HepG2 (cell line): Measurements from ENCODE around the gene CERS6. TPM values are rescaled to one million over a fixed set of nuclear protein-coding genes. Genes with fewer than 3 reads are reported as not detected.

Source experiments
- CENPBD1 ChIP-seq: sonication (generic); formaldehyde crosslinking; IDR thresholded peaks from 2 replicates; pipeline ENCODE4 v1.8.0; 2022; ENCODE audit warnings: missing genetic modification reagents, low read depth, mild to moderate bottlenecking, borderline replicate concordance
- KLF11 ChIP-seq: IDR thresholded peaks from 2 replicates; pipeline ENCODE4 v1.6.1; 2016; ENCODE audit warnings: missing compliant biosample characterization
- KMT2A ChIP-seq: sonication (generic); formaldehyde crosslinking; IDR thresholded peaks from 2 replicates; pipeline ENCODE4 v1.4.0; 2020; ENCODE audit warnings: missing genetic modification reagents
- NFYC ChIP-seq: IDR thresholded peaks from 2 replicates; pipeline ENCODE4 v1.6.1; 2016; ENCODE audit warnings: missing genetic modification reagents, missing compliant biosample characterization
- NPAS2 ChIP-seq: sonication (generic); formaldehyde crosslinking; IDR thresholded peaks from 2 replicates; pipeline ENCODE4 v1.8.0; 2022; ENCODE audit warnings: mild to moderate bottlenecking, missing genetic modification reagents, borderline replicate concordance
- REPIN1 ChIP-seq: sonication (generic); formaldehyde crosslinking; IDR thresholded peaks from 2 replicates; pipeline ENCODE4 v1.8.0; 2022; ENCODE audit warnings: missing genetic modification reagents, low read depth, mild to moderate bottlenecking, borderline replicate concordance
- TCF7L2 ChIP-seq: IDR thresholded peaks from 2 replicates; pipeline ENCODE4 v1.6.1; 2011; ENCODE audit warnings: mild to moderate bottlenecking, low read depth, low read length, moderate library complexity
- ZBTB8A ChIP-seq: sonication (generic); formaldehyde crosslinking; IDR thresholded peaks from 2 replicates; pipeline ENCODE4 v1.4.0; 2020; ENCODE audit warnings: mild to moderate bottlenecking, low read depth, missing genetic modification reagents, borderline replicate concordance
- ZNF292 ChIP-seq: sonication (generic); formaldehyde crosslinking; IDR thresholded peaks from 2 replicates; pipeline ENCODE4 v1.8.1; 2022; ENCODE audit warnings: mild to moderate bottlenecking, low read depth, missing genetic modification reagents, borderline replicate concordance
- ZNF691 ChIP-seq: sonication (generic); formaldehyde crosslinking; IDR thresholded peaks from 2 replicates; pipeline ENCODE4 v1.4.0; 2020; ENCODE audit warnings: missing genetic modification reagents, low read depth, mild to moderate bottlenecking, borderline replicate concordance
- polyA plus RNA-seq, 8 experiments: library from polyadenylated mRNA; depleted of rRNA in 3 of 8; stranded (reverse) in 7 of 8; unstranded in 1 of 8; fragments of >200 nt; fragmentation: Illumina TruSeq in 4 of 8; extraction: Trizol in 4 of 8; gene quantifications; 2 replicates each; pipeline versions ENCODE4 v1.2.1 to v1.2.3, GENCODE V29; 2011 to 2016; ENCODE audit warnings: low read depth in 4 of 8, missing spikeins in 1 of 8, mixed read lengths in 1 of 8; ENCODE audit not compliant: insufficient read depth in 1 of 8
- total RNA-seq, 5 experiments: library from RNA; depleted of rRNA; stranded (reverse); fragments of >200 nt; fragmentation: Illumina TruSeq; extraction: Trizol; gene quantifications; 2 replicates each; pipeline ENCODE4 v1.2.3, GENCODE V29; 2016; ENCODE audit warnings: low read depth in 1 of 5
- TF ChIP-seq, protein P1 (sequence below): sonication (generic); formaldehyde crosslinking; IDR thresholded peaks from 2 replicates; pipeline ENCODE4 v1.5.0; 2020; ENCODE audit warnings: mild to moderate bottlenecking, missing genetic modification reagents
- TF ChIP-seq, protein P2 (sequence below): sonication (generic); formaldehyde crosslinking; IDR thresholded peaks from 2 replicates; pipeline ENCODE4 v1.9.0; 2021; ENCODE audit warnings: mild to moderate bottlenecking, missing genetic modification reagents
- TF ChIP-seq, protein P3 (sequence below): sonication (generic); formaldehyde crosslinking; IDR thresholded peaks from 2 replicates; pipeline ENCODE4 v1.4.0; 2020; ENCODE audit warnings: missing genetic modification reagents, borderline replicate concordance

The CERS6 gene
- total and polyA plus RNA-seq, 2 of the 13 experiments (the other 11 are each of a cell fraction or from before 2014, with no cell fraction given): 10.1 to 20.3 TPM

GRCh38 chr2:168454737-168455644, 1.1 kb upstream of the CERS6 start (continued):
- TF ChIP-seq, protein P1, sequence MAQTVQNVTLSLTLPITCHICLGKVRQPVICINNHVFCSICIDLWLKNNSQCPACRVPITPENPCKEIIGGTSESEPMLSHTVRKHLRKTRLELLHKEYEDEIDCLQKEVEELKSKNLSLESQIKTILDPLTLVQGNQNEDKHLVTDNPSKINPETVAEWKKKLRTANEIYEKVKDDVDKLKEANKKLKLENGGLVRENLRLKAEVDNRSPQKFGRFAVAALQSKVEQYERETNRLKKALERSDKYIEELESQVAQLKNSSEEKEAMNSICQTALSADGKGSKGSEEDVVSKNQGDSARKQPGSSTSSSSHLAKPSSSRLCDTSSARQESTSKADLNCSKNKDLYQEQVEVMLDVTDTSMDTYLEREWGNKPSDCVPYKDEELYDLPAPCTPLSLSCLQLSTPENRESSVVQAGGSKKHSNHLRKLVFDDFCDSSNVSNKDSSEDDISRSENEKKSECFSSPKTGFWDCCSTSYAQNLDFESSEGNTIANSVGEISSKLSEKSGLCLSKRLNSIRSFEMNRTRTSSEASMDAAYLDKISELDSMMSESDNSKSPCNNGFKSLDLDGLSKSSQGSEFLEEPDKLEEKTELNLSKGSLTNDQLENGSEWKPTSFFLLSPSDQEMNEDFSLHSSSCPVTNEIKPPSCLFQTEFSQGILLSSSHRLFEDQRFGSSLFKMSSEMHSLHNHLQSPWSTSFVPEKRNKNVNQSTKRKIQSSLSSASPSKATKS (CRISPR knock-in tag): no peak
- TF ChIP-seq, protein P2, sequence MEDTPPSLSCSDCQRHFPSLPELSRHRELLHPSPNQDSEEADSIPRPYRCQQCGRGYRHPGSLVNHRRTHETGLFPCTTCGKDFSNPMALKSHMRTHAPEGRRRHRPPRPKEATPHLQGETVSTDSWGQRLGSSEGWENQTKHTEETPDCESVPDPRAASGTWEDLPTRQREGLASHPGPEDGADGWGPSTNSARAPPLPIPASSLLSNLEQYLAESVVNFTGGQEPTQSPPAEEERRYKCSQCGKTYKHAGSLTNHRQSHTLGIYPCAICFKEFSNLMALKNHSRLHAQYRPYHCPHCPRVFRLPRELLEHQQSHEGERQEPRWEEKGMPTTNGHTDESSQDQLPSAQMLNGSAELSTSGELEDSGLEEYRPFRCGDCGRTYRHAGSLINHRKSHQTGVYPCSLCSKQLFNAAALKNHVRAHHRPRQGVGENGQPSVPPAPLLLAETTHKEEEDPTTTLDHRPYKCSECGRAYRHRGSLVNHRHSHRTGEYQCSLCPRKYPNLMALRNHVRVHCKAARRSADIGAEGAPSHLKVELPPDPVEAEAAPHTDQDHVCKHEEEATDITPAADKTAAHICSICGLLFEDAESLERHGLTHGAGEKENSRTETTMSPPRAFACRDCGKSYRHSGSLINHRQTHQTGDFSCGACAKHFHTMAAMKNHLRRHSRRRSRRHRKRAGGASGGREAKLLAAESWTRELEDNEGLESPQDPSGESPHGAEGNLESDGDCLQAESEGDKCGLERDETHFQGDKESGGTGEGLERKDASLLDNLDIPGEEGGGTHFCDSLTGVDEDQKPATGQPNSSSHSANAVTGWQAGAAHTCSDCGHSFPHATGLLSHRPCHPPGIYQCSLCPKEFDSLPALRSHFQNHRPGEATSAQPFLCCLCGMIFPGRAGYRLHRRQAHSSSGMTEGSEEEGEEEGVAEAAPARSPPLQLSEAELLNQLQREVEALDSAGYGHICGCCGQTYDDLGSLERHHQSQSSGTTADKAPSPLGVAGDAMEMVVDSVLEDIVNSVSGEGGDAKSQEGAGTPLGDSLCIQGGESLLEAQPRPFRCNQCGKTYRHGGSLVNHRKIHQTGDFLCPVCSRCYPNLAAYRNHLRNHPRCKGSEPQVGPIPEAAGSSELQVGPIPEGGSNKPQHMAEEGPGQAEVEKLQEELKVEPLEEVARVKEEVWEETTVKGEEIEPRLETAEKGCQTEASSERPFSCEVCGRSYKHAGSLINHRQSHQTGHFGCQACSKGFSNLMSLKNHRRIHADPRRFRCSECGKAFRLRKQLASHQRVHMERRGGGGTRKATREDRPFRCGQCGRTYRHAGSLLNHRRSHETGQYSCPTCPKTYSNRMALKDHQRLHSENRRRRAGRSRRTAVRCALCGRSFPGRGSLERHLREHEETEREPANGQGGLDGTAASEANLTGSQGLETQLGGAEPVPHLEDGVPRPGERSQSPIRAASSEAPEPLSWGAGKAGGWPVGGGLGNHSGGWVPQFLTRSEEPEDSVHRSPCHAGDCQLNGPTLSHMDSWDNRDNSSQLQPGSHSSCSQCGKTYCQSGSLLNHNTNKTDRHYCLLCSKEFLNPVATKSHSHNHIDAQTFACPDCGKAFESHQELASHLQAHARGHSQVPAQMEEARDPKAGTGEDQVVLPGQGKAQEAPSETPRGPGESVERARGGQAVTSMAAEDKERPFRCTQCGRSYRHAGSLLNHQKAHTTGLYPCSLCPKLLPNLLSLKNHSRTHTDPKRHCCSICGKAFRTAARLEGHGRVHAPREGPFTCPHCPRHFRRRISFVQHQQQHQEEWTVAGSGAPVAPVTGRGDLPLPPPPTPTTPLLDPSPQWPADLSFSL (CRISPR knock-in tag): peak; percentile 42; the same call in 1 of the 2 replicates
- TF ChIP-seq NPAS2 (CRISPR knock-in tag): no peak
- no peak for TF ChIP-seq CENPBD1 (CRISPR knock-in tag)
- TF ChIP-seq, protein P3, sequence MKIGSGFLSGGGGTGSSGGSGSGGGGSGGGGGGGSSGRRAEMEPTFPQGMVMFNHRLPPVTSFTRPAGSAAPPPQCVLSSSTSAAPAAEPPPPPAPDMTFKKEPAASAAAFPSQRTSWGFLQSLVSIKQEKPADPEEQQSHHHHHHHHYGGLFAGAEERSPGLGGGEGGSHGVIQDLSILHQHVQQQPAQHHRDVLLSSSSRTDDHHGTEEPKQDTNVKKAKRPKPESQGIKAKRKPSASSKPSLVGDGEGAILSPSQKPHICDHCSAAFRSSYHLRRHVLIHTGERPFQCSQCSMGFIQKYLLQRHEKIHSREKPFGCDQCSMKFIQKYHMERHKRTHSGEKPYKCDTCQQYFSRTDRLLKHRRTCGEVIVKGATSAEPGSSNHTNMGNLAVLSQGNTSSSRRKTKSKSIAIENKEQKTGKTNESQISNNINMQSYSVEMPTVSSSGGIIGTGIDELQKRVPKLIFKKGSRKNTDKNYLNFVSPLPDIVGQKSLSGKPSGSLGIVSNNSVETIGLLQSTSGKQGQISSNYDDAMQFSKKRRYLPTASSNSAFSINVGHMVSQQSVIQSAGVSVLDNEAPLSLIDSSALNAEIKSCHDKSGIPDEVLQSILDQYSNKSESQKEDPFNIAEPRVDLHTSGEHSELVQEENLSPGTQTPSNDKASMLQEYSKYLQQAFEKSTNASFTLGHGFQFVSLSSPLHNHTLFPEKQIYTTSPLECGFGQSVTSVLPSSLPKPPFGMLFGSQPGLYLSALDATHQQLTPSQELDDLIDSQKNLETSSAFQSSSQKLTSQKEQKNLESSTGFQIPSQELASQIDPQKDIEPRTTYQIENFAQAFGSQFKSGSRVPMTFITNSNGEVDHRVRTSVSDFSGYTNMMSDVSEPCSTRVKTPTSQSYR: no peak
- no peak for TF ChIP-seq ZNF292 (CRISPR knock-in tag)
- no peak for TF ChIP-seq TCF7L2
- no peak for TF ChIP-seq KLF11 (CRISPR knock-in tag)
- no peak for TF ChIP-seq NFYC (CRISPR knock-in tag)
- no peak for TF ChIP-seq KMT2A
- TF ChIP-seq REPIN1: no peak; the same call in 1 of the 2 replicates
- TF ChIP-seq ZNF691 (CRISPR knock-in tag): no peak
- no peak for TF ChIP-seq ZBTB8A (CRISPR knock-in tag)
